T-helper 22 cell (primary cell): ENCODE measurements around the gene DNAJC28.
"Not testable (repeated sequence)": the region's sequence is repeated elsewhere in the genome, so short reads cannot be mapped to it uniquely, and the experiment has no call there.

ENCODE experiments used
- DNase-seq: peaks from one replicate; pipeline ENCODE4 v3.0.0-alpha.2; 2020; ENCODE audit warnings: low read depth

The DNAJC28 gene, protein sequence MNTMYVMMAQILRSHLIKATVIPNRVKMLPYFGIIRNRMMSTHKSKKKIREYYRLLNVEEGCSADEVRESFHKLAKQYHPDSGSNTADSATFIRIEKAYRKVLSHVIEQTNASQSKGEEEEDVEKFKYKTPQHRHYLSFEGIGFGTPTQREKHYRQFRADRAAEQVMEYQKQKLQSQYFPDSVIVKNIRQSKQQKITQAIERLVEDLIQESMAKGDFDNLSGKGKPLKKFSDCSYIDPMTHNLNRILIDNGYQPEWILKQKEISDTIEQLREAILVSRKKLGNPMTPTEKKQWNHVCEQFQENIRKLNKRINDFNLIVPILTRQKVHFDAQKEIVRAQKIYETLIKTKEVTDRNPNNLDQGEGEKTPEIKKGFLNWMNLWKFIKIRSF

DNA sequence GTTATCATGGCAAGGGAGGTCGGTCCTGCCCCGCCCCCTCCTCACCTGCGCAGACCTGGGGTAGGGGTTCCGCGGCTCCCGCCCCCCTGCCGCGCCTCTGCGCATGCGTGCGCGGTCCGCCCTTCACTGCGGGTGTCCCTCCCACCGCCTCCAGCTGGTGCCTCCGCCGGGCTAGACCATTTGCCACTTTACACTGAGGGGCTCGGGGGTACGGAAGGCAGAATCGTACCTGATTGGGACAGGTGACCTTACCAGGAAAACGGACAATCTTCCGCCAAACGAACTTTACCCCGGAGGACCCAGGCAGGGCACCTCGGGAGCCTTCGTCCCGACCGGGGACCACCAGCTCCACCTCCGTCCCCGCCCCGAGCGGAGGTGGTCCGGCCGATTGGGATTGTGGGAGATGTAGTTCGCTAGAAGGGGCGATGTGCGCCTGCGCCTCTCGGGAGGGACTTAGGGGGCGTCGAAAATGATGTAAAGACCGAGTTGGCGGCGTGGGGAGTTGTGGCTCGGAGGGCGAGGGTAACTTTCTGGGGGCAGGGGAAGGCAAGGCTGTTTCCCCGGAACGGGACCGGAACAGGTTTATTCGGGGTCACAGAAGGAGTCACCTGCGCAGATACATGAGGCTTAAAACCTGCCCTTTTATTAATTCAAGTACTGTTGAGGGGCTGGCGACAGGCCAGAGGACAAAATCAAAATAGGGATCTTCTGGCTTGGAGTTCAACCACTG is at the start of gene DNAJC28:
Gene DNAJC28 (minus strand): TSS at position 344 of the 730 bp plus-strand sequence. CDS start 2,323 bp downstream, outside the sequence.
- DNase-seq: peak; percentile 88

DNA sequence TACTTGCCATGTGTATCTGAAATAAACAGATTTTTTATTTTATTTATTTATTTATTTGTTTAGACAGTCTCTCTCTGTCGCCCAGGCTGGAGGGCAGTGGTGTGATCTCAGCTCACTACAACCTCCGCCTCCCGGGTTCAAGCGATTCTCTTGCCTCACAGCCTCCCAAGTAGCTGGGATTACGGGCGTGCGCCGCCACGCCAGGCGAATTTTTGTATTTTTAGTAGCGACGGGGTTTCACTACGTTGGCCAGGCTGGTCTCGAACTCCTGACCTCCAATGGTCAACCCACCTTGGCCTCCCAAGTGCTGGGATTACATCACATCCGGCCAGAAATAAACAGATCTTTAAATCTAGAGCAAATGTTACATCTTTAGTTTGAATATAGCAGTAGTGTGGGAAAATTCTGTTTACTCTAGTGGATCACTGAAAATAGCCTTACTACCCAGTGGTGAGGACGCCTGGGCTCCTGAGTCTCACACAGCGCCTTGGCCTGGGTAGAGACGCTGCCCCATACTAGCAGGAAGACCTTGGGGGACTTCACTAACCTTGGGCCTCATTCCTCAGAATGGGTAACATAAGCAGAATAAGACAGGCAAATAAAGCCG is 49.7 kb upstream of the DNAJC28 start:
- no peak for DNase-seq

DNA sequence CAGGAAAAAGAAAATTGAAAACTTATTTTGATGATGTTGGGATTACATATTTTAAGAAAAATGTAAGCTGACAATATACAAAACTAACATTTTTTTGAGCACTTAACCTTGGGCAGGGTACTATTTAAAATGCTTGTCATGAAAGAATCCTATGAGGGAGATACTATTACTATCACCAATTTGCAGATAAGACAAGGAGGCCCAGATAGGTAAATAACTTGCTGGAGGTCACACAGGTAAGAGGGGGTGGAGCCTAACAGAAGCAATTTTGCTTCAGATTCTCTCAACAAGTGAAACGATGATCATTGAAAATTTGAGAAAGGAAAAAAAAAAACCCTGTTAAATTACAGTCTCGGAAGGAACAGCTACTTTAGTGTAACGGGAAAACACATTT is 49.2 kb upstream of the DNAJC28 start:
- DNase-seq: no peak

DNA sequence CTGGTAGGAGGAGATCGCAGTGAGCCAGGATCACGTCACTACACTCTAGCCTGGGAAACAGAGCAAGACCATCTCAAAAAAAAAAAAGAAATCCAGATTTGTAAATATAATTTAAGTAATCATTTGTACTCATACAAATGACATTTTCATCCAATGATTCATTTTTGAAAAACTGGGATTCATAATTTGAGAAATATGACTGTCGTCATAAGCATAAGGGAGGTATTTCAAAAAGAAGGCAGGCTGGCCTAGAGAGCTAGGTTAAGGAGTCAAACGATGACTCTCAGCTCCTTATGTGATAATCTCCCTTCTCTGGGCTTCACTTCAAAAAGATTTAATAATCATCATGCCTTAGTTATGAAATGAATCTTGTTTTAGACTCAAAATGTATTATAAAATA is 48.1 kb upstream of the DNAJC28 start:
- DNase-seq: no peak

DNA sequence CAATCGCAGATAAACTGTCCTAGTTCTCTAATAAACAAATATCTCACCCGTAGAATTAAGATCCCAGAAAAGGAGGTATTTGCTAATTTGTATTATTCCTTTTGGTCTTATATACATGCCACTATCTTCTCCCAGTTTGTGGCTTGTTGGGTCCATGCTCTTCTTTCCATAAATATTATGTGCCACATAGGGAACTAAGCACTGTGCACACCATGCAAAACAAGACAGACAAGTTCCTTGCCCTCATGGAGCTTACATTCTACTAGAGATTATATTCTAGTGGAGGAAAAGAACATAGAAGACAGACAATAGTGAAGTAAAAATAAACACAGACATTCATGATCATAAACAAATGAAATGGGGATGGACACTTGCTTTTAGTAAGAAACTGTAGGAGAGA is 45.7 kb upstream of the DNAJC28 start:
- no peak for DNase-seq

DNA sequence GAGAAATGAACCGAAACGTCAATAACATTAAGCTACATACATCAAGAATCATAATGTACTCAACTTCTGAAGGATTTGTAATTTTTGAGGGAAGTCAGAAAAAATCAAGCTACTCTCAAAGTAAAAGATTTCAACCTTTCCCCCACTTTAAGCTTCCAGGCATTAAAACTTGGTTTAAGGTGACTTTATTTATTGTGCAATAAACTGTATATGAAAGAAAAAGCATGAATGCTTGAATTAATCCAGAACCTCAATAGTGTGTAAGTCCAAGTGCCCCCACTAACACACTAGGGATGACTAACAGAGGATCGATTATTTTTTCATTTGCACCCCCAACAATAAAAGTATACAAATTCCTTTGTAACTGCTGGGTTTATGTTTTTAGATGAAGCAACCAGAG is 39.5 kb upstream of the DNAJC28 start:
- DNase-seq: no peak

DNA sequence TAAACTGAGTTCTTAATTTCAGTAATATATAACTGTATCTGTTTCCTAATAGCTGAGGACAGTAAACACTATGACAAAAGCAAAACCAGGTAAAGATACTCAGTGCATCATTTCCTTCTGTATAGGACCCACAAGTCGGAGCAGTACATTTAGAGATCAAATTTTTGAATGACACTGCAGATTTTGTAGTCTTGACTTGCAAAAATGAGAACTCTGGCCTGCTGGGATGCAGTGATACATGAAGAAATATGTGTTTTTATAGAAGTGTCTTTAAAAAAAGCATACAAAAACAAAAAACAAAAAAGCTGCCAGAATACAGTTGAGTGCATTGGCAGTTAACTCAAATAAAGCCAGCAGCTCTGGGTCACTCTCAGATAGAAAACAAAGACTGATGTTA is 31.4 kb upstream of the DNAJC28 start:
- no peak for DNase-seq

DNA sequence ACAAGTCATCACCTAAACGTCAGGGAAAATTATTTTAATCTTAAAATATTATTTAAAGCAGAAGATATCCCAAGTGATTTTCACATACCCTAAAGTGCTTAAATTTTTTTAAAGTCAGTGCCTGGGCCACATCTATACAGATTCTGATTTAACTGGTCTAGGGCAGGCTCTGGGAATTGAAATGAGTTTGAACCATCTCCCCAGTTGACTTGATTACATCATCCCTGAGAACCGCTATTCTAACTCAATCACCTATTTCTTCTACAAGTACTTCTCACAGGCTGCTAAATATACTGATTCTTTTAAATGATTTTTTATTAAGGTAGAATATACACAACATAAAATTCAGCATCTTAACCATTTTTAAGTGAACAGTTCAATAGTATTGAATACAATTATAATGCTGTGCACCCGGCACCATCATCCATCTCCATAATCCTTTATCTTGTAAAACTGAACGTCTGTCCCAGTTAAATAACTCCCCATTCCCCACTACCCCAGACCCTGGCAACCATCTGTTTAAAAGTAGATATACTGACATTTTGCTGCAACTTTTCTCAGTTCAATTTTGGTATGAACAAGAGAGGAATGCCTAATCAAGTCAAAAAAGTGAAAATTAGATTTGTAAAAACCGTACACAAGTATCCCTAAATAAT is 30.9 kb upstream of the DNAJC28 start:
- DNase-seq: no peak

DNA sequence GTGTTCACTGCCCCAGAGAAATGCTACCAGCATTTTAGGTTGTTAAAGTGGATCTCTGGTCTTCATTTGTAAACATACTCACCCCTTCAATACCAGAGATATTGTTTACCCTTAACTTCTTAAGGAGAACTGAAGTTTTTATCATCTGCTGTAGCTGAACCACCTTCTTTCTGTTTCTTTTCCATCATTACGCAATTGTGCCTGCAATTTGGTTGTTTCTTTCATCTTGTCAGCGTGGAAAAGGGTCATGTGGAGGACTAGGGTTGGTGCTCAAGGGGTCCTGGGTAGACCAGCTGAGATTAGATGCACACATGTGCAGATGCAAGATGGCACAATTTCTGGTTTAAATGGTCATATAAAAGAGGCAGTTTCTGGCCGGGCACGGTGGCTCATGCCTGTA is 27.4 kb upstream of the DNAJC28 start:
- DNase-seq: no peak

DNA sequence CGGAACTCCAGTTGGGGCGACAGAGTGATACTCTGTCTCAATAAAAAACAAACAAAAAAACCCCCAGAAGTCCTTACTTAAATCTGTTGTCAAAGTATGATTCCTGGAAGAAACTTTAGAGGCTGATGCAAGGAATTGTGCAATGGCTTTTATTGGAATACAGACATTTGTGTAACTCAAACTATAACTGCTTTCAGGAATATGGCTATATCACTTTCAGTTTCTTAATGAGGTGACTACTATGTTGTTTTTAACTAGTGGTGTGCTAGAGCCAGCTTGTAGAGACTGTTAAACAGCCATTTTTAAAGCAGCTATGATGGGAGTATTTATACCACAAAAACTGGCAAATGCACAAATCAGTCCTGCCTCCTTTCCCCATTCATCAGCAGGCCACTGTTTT is 22.7 kb upstream of the DNAJC28 start:
- no peak for DNase-seq

DNA sequence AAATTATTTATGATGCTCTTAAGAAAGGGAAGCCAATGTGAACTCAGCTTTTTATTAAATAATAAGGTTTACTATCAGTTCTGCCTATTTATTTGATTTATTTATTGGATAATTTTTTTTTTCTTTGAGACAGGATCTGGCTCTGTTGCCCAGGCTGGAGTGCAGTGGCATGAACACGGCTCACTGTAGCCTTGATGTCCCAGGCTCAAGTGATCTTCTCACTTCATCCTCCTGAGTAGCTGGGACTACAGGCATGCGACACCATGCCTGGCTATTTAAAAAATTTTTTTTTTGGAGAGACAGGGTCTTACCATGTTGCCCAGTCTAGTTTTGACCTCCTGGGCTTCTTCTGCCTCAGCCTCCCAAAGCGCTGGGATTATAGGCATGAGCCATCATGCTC is 21.0 kb upstream of the DNAJC28 start:
- DNase-seq: no peak

DNA sequence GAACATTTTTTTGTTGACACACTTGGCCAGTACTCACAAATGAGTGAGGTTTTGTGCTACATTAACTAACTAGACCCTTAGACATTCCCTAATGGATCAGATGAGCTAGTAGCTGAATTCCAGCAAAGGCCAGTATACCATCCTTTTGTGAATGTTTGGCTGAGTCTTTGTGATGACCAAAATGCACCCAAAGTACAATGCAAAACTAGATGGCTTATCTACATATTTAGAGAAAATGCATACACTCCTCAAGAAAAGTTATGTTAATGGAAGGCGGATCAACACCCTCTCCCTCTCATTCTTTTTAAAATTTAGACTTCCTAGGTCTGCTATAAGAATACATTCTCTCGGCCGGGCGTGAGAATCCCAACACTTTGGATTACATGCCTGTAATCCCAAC is 20.1 kb upstream of the DNAJC28 start:
- no peak for DNase-seq

DNA sequence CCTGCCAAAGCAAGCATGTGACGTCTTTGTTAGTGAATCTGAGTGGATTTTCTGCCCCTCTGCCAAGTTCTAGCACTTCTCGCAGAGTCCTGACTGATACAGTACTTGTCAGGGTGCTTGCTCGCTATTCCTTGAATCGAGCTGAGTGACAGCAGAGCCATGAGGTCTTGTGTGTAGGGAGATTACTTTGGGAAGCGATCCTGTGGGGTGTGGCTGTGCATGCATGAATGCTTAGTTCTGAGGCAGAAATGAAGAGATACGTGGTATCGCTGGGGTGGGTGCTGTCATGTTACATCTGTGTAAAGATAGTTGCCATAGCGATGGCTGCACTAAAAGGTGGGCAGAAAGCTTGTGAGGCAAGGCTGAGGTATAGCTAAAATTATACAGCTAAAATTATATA is 19.3 kb upstream of the DNAJC28 start:
- no peak for DNase-seq

DNA sequence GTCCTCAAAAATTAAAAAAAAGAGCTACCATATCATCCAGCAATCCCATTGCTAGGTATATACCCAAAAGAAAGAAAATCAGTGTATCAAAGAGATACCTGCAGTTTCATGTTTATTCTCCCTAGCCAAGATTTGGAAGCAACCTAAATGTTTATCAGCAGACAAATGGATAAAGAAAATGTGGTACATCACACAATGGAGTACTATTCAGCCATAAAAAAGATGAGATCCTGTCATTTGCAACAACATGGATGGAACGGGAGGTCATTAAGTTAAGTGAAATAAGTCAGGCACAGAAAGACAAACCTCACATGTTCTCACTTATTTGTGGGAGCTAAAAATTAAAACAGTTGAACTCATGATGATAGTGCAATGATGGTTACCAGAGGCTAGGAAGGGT is 15.5 kb upstream of the DNAJC28 start:
- DNase-seq: not testable (repeated sequence)

DNA sequence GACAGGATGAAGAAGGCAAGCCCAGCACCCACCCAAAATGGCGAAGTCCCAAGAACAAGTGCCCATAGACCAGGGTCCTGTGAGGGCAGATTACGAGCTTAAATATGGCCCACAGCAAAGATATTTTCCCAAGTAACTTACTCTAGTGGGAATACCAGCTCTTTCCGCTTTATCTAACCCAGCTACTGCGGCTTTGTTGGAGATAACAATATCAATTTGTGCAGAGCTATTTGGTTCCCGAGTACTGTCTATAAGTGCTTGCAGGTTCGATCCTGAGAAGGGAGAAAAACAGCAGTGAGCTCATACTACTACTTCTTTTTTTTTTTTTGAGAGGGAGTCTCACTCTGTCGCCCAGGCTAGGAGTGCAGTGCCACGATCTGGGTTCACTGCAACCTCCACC is 14.3 kb upstream of the DNAJC28 start:
- DNase-seq: no peak

DNA sequence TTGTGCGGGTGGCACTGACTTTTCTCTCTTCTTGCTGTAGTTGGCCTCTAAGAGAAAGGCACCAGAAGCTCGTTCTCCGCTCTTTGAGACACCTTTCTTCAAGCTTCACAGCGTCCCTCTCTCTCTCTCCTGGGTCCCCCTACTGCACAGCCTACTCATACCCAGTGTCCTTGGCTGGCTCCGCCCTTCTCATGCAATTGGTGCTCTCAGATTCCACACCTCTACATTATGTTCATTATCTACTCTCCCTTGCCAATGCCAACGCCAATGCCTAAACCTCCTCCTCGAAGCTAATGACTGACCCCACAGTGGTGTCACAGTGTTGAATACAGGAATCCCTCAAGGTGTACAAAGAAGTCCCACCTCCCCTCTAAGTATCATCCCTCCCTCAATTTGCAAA is 4.8 kb upstream of the DNAJC28 start:
- no peak for DNase-seq

DNA sequence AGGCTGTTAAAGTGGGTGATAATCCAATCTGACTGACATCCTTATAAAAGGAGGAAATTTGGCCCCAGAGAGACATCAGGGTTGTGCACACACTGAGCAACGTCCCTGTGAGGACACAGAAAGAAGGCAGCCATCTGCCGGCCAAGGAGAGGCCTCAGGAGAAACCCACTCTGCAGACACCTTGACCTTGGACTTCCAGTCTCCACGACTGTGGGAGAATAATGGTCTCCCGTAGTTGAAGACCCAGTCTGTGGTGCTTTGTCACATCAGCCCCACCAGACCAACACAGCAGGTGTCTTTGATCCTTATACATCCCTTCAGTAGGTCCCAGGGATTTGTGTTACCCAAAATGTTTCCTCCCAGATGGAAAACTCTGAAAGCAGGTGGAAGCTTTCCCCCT is 4.2 kb upstream of the DNAJC28 start:
- no peak for DNase-seq

DNA sequence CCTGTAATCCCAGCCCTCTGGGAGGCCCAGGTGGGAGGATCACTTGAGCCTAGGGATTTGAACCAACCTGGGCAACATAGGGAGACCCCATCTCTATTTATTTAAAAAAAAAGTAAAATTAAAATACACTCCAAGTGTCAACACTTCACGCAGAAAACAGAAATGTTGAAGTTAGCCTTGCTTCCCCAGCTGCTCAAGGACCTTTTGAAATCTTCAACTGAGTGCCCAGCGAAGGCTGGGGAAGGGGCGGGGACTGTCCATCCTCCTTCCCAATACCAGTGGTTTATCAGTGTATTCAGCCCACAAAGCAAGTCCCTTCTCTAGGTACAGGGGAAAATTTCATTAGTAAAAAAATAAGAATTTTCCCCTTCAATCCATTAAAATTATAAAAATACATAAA is 2.2 kb upstream of the DNAJC28 start:
- no peak for DNase-seq

DNA sequence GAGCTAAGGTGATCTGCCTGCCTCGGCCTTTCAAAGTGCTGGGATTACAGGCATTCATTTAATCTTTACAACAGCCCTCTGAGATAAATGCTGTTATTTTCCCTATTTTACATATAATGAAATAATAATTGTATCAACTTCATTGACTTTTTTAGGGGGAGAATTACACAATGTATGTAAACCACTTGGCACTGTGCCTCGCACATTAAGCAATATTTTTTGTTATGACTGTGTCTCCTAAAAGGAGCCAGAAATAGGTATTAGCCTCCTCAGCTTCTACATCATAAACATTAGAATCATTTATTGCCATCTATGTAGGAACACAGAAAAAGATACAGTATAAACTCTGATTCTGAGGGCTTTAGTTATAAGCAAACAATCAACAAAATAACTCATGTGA is 1.1 kb upstream of the DNAJC28 start:
- DNase-seq: no peak

DNA sequence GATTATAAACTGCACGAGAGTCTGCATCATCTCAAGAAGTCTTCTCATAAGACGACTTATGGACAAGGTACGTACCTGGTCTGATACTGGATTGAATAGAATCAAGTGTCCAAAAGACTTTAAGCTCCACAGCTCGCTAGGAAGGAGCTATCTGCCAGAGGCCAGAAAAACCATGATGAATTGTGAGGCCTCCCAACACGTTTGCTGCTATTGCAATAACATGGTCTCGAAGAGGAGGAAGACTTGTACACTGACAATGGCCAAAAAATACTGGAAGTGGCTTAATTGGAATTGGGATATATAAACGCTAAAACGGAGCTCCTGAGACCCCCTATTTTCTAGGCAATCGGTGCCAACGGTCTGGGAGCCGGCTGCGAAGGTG is 534 bp downstream of the DNAJC28 start:
- DNase-seq: no peak

DNA sequence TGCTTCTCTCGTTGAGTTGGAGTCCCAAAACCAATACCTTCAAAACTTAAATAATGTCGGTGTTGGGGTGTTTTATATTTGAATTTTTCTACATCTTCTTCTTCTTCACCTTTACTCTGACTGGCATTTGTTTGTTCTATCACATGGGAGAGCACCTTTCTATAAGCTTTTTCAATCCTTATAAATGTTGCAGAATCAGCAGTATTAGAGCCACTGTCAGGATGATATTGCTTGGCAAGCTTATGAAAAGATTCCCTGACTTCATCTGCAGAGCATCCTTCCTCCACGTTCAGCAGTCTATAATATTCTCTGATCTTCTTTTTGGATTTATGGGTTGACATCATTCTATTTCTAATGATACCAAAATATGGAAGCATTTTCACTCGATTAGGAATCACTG is 2.6 kb downstream of the DNAJC28 start:
- no peak for DNase-seq

DNA sequence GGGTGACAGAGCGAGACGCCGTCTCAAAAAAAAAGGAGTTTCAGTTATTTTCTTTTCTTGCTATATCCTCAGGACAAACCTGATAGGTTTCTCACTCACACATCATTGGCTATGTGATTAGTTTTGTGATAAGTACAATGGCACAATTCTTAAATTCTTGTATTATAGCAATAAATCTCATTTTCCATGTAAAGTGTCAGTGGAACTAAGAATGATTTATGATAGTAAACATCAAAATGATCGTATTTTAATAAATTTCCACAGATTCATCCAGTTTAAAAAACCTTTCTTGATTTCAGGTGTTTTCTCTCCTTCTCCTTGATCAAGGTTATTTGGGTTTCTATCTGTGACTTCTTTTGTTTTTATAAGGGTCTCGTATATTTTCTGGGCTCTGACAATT is 3.5 kb downstream of the DNAJC28 start:
- no peak for DNase-seq
